ENCODE data around the gene FGD2. TPM values are rescaled to one million over a fixed set of nuclear protein-coding genes. Genes with fewer than 3 reads are reported as not detected.
"Not testable (repeated sequence)": the region's sequence is repeated elsewhere in the genome, so short reads cannot be mapped to it uniquely, and the experiment has no call there.

FGD2 gene
- total RNA-seq, 4 donors from 2014 or later: 11.6 to 34.5 (median 22.5) TPM

- TF ChIP-seq EP300 (IDR thresholded peaks at IDR 0.05): no peak
- no peak for TF ChIP-seq POLR2A (IDR thresholded peaks at IDR 0.05)
- no peak for TF ChIP-seq POLR2AphosphoS5 (IDR thresholded peaks at IDR 0.05)
- no peak for TF ChIP-seq CTCF (IDR thresholded peaks at IDR 0.05)
- Histone ChIP-seq H3K27ac (peak overlapping the region; percentile 68 to 99 (median 98)), H3K36me3 (no peaks in the 10 kb centered on the region), H3K27me3 (no peaks in the 10 kb centered on the region), H3K9me3 (no peaks in the 10 kb centered on the region), H3K4me1 (peaks cover 0 to 47% (median 16%) of the 10 kb centered on the region in 3 donors), H3K4me3 (peak overlapping the region; percentile 69 to 99)
- 0 to 2% methylated on average over 7 of the region's 8 CpGs for WGBS, 2 donors (ENCODE audit: low coverage in 1 of 2)
- peak; percentile 32 for ATAC-seq
Observed at GRCh38 chr6:36986704-36987047, 18.8 kb upstream of the FGD2 start.

- Histone ChIP-seq H3K27ac (no peak overlapping the region), H3K4me1 (peaks cover 0 to 22% (median 1%) of the 10 kb centered on the region in 3 donors), H3K9me3 (no peaks in the 10 kb centered on the region), H3K36me3 (no peaks in the 10 kb centered on the region), H3K4me3 (no peak overlapping the region), H3K27me3 (no peaks in the 10 kb centered on the region)
- no peak for ATAC-seq
- TF ChIP-seq CTCF (IDR thresholded peaks at IDR 0.05) (no peak), POLR2A (IDR thresholded peaks at IDR 0.05) (no peak), POLR2AphosphoS5 (IDR thresholded peaks at IDR 0.05) (no peak), EP300 (IDR thresholded peaks at IDR 0.05) (no peak)
- 85 to 89% methylated on average over 5 to 6 of the region's 6 CpGs for WGBS, 2 donors (ENCODE audit: low coverage in 1 of 2)
Observed at GRCh38 chr6:36989264-36989663, 16.2 kb upstream of the FGD2 start.

GRCh38 chr6:36990401-36990800, 15.1 kb upstream of the FGD2 start:
- WGBS, 2 donors (ENCODE audit: low coverage in 1 of 2): 69 to 86% methylated on average over 2 of the region's 2 CpGs
- H3K36me3 ChIP-seq, H3K4me3 ChIP-seq, ATAC-seq, H3K27ac ChIP-seq, H3K9me3 ChIP-seq, H3K27me3 ChIP-seq: not testable (repeated sequence)
- H3K4me1 ChIP-seq: peaks cover 0 to 12% (median 0%) of the 10 kb centered on the region in 3 donors

- Histone ChIP-seq H3K4me3 (no peak overlapping the region), H3K27me3 (no peaks in the 10 kb centered on the region), H3K27ac (peak overlapping the region; percentile 32 to 85 (median 74)), H3K9me3 (no peaks in the 10 kb centered on the region), H3K4me1 (peaks cover 0 to 22% (median 3%) of the 10 kb centered on the region in 3 donors), H3K36me3 (no peaks in the 10 kb centered on the region)
- TF ChIP-seq POLR2AphosphoS5 (IDR thresholded peaks at IDR 0.05): peak; percentile 15
- TF ChIP-seq POLR2A (IDR thresholded peaks at IDR 0.05): no peak
- ATAC-seq: peak; percentile 85
- 65% methylated on average over 12 of the region's 18 CpGs; no CpG with 5 or more reads in 1 of the 2 donors for WGBS, 2 donors (ENCODE audit: low coverage in 1 of 2)
Observed at GRCh38 chr6:36997811-36998722, 7.4 kb upstream of the FGD2 start.

- peak overlapping the region; percentile 32 to 85 (median 74) for H3K27ac ChIP-seq
Observed at GRCh38 chr6:36998723-36999038, 6.8 kb upstream of the FGD2 start.

More at GRCh38 chr6:36998723-36999038, 6.8 kb upstream of the FGD2 start:
- peak; percentile 21 for ATAC-seq
- 90 to 100% methylated on average over 2 to 3 of the region's 8 CpGs for WGBS, 2 donors (ENCODE audit: low coverage in 1 of 2)
- Histone ChIP-seq H3K9me3 (no peaks in the 10 kb centered on the region), H3K27me3 (no peaks in the 10 kb centered on the region), H3K4me1 (peaks cover 0 to 22% (median 3%) of the 10 kb centered on the region in 3 donors), H3K36me3 (no peaks in the 10 kb centered on the region), H3K4me3 (no peak overlapping the region)
- TF ChIP-seq EP300 (IDR thresholded peaks at IDR 0.05) (no peak), POLR2AphosphoS5 (IDR thresholded peaks at IDR 0.05) (no peak), POLR2A (IDR thresholded peaks at IDR 0.05) (no peak), CTCF (IDR thresholded peaks at IDR 0.05) (no peak)
